ENCODE results near the gene TBX15.

TBX15 gene

GRCh38 chr1:118877668-118878396, 110.3 kb downstream of the TBX15 start:
- no peak for DNase-seq

GRCh38 chr1:118871582-118872171, 116.5 kb downstream of the TBX15 start:
- DNase-seq: no peak

DNA sequence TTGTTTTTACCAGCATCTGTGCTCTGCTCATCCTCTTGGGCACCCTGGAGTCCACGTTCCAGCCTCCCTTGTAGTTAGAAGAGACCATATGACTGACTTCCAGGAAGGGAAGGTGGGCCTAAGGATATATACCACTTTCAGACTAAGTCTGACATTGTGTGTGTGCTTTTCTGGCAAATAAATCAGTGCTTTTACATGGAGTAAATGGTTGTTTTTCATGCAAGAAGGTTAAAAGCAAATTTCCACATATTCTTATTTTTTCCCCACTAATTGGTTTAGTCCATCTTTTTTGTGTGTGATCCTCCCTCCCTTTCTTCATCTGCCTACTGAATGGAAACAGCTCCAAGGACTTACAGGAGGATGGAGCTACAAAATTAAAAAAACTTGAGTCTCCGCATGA, 119.8 kb downstream of the TBX15 start:
- DNase-seq: no peak

GRCh38 chr1:118866330-118866729, 121.8 kb downstream of the TBX15 start:
- DNase-seq: no peak

DNA sequence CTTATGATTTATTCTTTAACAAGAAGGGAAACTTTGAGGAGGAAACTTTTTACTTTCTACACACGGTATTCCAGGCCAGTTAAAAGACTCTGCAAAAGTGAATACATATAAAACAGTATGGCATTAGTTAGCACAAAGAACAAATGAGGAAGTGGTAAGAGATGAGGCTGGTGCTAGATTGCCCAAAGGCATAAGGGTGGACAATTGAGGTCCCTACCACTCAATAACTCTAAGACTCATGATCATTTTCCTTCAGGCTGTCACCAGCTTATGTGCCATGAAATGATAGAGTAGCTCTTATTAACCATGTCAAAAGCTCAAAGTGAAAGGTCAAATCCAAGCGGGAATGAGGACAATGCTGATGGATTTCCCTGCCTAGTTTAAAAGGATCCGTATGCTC, 124.5 kb downstream of the TBX15 start:
- no peak for DNase-seq

DNA sequence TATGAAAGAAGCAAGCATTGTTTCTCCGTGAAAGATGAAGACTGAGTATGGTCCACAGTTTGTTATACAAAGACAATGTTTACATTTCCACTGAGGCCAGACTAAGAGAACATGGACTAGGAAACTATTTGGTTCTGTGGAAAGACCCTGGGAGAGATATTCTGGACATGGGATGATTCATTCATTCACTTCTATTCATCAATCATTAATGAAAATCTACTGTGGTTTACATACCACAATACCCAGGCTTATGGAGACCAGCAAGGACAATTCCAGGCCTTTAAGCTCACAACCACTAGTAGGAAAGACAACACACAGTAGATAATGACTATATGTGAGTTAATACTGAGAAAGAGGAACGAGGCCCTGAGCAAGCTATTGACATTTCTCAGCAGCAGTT, 125.4 kb downstream of the TBX15 start:
- no peak for DNase-seq

GRCh38 chr1:118861216-118861615, 126.9 kb downstream of the TBX15 start:
- no peak for DNase-seq

DNA sequence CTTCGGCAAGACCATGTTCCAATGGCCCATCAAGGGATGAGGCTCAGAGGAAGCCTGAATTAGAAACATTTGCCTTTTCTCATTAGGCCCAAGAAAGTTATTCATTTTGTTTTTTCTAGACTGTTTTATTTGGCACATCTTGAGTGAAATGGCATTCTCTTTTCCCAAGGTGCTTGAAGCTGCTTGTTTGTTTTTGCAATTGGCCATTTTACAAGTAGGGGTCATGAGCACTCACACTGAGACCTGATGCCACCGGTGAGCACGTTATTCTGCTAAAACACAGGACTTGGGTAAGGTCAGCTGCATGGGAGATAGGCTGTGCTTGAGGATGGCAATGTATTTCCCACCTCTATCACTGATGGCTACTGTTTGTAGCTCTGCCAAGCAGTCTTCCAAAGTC, 128.1 kb downstream of the TBX15 start:
- no peak for DNase-seq

DNA sequence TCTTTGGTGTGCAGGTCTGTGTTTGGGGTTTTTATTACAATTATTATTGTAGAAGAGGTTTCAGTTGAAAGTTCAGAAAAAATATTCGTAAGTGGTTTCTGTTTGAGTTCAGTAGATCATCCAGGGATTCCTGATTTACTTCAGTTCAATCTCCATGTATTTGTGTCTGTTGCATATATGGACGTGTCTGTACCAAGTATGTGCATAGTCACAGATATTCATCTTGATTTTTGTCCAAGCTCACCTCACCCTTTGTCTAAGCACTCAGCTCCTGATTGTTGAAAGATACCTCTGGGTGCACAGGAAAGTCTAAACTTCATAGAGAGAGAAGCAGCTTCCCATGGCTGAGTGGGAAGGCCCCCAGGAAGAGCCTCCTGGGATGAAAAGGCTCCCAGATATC, 141.7 kb downstream of the TBX15 start:
- no peak for DNase-seq

DNA sequence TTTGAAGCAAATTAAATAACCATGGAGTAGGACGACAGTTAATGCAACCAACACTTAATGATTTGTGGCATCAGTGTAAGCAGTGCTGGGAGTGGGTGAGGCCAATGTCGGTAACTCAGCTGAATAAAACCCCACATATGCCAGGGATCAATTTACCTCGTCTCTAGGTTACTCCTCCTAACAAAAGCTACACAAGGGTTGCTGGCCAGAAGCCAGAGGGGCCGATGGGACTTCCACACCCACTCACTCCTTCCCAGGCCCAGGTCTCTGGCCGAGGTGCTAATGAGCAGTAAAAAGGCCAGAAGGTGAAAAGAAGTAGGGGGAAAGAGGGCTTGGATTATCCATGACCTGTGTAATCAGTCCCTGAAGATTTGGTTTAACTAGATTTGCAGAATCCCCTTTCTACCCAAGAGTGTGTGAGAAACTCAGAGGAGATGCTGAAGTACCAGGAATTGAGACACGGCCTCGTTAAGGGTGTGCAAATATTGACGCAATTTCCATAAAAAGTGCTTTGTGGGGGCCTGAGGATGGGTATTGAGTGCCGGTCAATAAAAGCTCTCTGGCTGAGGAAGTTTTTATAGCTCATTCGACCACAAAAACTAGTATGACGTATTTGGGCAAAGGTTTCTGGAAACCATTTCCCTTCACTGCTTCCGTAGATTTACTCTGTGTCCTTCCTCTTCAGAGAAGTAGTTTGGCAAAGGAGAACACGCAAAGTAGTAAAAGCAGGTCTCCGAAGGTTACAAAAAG, 145.5 kb downstream of the TBX15 start:
- no peak for DNase-seq

GRCh38 chr1:118841521-118841920, 146.6 kb downstream of the TBX15 start:
- DNase-seq: no peak
